ENCODE results near the gene APH1B. TPM values are rescaled to one million over a fixed set of nuclear protein-coding genes. Genes with fewer than 3 reads are reported as not detected.

APH1B gene
- total and polyA plus RNA-seq, 2 of the 4 experiments (the other 2 are of a cell fraction) = 7.0 to 7.7 TPM

DNA sequence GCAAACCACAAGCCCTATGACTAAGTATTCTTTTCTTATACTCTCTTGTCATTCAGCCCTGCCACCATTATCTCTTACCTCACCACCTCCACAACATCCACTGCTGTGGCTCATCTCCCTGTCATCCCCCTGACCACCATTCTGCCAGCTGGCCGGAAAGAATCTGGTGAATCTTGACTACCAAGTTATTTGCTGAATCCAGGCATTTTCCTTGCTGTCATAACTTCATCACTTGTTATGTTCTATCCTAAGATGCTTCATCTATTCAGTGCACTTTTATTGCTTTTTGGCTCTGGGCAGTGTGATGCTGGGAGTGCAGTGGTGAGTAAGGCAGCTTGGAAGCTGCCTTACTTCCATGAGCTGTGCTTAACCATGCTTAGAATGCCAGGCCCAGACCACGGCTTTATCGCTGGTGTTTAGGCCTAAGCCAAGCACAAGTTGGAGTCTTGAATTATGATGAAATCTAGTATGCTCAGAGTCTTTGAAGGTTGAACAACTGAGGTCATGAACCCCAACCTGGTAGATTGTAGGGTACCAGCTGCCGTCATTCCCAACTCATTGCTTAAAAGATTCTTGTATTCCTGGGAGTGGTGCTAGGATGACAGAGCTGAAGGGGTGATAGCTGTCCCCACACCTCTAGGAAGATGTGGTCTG, 27.0 kb upstream of the APH1B start:
- Histone ChIP-seq H3K27ac (ENCODE audit: insufficient read depth, low read length) (peak overlapping the region; percentile 49; the same call in 1 of the 2 replicates), H3K4me3 (ENCODE audit: insufficient read depth, low read depth, low read length) (no peak overlapping the region), H3K4me2 (ENCODE audit: low read depth, low read length) (no peak overlapping the region), H4K20me1 (ENCODE audit: insufficient read depth, low read length) (peaks cover 7% of the 10 kb centered on the region; the same call in 1 of the 2 replicates), H2AK9ac (replicated peaks; ENCODE audit: low read depth, low read length, poor library complexity) (peak overlapping the region; percentile 0), H4K5ac (ENCODE audit: low read depth, low read length) (peak overlapping the region; percentile 21), H3K9ac (ENCODE audit: low read depth, low read length) (no peak overlapping the region), H2AFZ (replicated peaks; ENCODE audit: low read length, poor library complexity) (peak overlapping the region; percentile 9), H3K79me1 (ENCODE audit: low read depth in 1 of 2, low read length in 2 of 2) (peaks cover 28 to 42% of the 10 kb centered on the region in 2 experiments), H4K91ac (ENCODE audit: insufficient read depth, low read depth, low read length) (peak overlapping the region; percentile 77), H3K14ac (replicated peaks; ENCODE audit: low read depth, low read length) (peak overlapping the region; percentile 73), H3K4ac (ENCODE audit: low read depth, low read length) (peak overlapping the region; percentile 83), H4K8ac (ENCODE audit: low read depth in 2 of 2, low read length in 2 of 2) (peak overlapping the region; percentile 39 to 84), H3K18ac (ENCODE audit: low read depth, low read length) (peak overlapping the region; percentile 43), H2BK5ac (ENCODE audit: low read depth, low read length, poor library complexity, severe bottlenecking) (peak overlapping the region; percentile 91), H3K36me3 (ENCODE audit: control insufficient read depth, insufficient read depth, low read length) (peaks cover 10% of the 10 kb centered on the region; the same call in 1 of the 2 replicates), H3K56ac (ENCODE audit: extremely low read depth, insufficient read depth, low read length) (peak overlapping the region; percentile 0; the same call in 1 of the 2 replicates), H3K4me1 (ENCODE audit: control insufficient read depth, insufficient read depth, low read length) (peaks cover 17% of the 10 kb centered on the region), H3K9me1 (ENCODE audit: insufficient read depth, low read length) (peaks cover 15% of the 10 kb centered on the region), H2BK120ac (ENCODE audit: low read depth, low read length) (peak overlapping the region; percentile 79), H3K9me3 (ENCODE audit: control insufficient read depth, insufficient read depth, low read length) (no peaks in the 10 kb centered on the region; the same call in 1 of the 2 replicates), H3K23ac (ENCODE audit: low read depth, low read length) (peak overlapping the region; percentile 84), H3K27me3 (ENCODE audit: control insufficient read depth, insufficient read depth, low read length) (no peaks in the 10 kb centered on the region), H2BK20ac (ENCODE audit: low read depth, low read length) (peak overlapping the region; percentile 60), H2AK5ac (ENCODE audit: low read depth, low read length) (peak overlapping the region; percentile 92), H2BK15ac (ENCODE audit: low read depth, low read length) (peak overlapping the region; percentile 78; the same call in 1 of the 3 replicates)
- POLR2A ChIA-PET (ENCODE audit: unreplicated experiment) = no interaction called here
- in situ Hi-C loops (cut with MboI; ENCODE audit: low sequenced_read_pairs) (no loop called here), intact Hi-C loops (cut with micrococcal nuclease) (loop anchor here (5.0 kb wide), 1 partner anchor 53 kb away; no protein-coding TSS in a partner anchor), dilution Hi-C loops (cut with HindIII; ENCODE audit: low sequenced_read_pairs, unreplicated experiment) (no loop called here)
- peak; percentile 90 for ATAC-seq (ENCODE audit: low read depth)
- WGBS, 2 experiments (ENCODE audit: extremely low coverage in 2 of 2, insufficient read length in 1 of 2) = no CpG with 5 or more reads among the region's 4 CpGs
- BruUV-seq (replicated peaks) = no TSS peak
- peak; percentile 98 for DNase-seq
- CTCF ChIA-PET = interaction anchor here (0.6 kb wide), 1 partner anchor 28 kb away, joined by 3 read pairs; no protein-coding TSS in a partner anchor
- TF ChIP-seq NFE2L2 (IDR thresholded peaks at IDR 0.05; ENCODE audit: low read depth, low read length) = no peak; the same call in 1 of the 2 replicates
- TF ChIP-seq, protein P1, sequence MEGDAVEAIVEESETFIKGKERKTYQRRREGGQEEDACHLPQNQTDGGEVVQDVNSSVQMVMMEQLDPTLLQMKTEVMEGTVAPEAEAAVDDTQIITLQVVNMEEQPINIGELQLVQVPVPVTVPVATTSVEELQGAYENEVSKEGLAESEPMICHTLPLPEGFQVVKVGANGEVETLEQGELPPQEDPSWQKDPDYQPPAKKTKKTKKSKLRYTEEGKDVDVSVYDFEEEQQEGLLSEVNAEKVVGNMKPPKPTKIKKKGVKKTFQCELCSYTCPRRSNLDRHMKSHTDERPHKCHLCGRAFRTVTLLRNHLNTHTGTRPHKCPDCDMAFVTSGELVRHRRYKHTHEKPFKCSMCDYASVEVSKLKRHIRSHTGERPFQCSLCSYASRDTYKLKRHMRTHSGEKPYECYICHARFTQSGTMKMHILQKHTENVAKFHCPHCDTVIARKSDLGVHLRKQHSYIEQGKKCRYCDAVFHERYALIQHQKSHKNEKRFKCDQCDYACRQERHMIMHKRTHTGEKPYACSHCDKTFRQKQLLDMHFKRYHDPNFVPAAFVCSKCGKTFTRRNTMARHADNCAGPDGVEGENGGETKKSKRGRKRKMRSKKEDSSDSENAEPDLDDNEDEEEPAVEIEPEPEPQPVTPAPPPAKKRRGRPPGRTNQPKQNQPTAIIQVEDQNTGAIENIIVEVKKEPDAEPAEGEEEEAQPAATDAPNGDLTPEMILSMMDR (conservative IDR thresholded peaks at IDR 0.05; ENCODE audit: low read depth, low read length) = no peak
- no peak for TF ChIP-seq RFX5 (IDR thresholded peaks at IDR 0.05; ENCODE audit: low read depth, low read length)
- TF ChIP-seq CHD1 (IDR thresholded peaks at IDR 0.05; ENCODE audit: low read depth, low read length) = no peak
- TF ChIP-seq, protein P2, sequence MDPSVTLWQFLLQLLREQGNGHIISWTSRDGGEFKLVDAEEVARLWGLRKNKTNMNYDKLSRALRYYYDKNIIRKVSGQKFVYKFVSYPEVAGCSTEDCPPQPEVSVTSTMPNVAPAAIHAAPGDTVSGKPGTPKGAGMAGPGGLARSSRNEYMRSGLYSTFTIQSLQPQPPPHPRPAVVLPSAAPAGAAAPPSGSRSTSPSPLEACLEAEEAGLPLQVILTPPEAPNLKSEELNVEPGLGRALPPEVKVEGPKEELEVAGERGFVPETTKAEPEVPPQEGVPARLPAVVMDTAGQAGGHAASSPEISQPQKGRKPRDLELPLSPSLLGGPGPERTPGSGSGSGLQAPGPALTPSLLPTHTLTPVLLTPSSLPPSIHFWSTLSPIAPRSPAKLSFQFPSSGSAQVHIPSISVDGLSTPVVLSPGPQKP (IDR thresholded peaks at IDR 0.05; ENCODE audit: borderline replicate concordance, low read depth, low read length) = no peak
- TF ChIP-seq MAFK (IDR thresholded peaks at IDR 0.05; ENCODE audit: low read depth, low read length) = peak; percentile 93
- peak; percentile 65 for TF ChIP-seq CEBPB (IDR thresholded peaks at IDR 0.05; ENCODE audit: low read depth, low read length)
- TF ChIP-seq RCOR1 (IDR thresholded peaks at IDR 0.05; ENCODE audit: insufficient replicate concordance, low read length) = peak; percentile 76
- TF ChIP-seq SMC3 (IDR thresholded peaks at IDR 0.05; ENCODE audit: low read depth, low read length) = peak; percentile 22; the same call in 1 of the 2 replicates
- TF ChIP-seq, protein P3, sequence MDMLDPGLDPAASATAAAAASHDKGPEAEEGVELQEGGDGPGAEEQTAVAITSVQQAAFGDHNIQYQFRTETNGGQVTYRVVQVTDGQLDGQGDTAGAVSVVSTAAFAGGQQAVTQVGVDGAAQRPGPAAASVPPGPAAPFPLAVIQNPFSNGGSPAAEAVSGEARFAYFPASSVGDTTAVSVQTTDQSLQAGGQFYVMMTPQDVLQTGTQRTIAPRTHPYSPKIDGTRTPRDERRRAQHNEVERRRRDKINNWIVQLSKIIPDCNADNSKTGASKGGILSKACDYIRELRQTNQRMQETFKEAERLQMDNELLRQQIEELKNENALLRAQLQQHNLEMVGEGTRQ (IDR thresholded peaks at IDR 0.05; ENCODE audit: low read depth, low read length) = no peak
- no peak for TF ChIP-seq MAZ (IDR thresholded peaks at IDR 0.05; ENCODE audit: borderline replicate concordance, low read depth, low read length)
- 0 out of 2 replicates have a peak, but pooled peaks have one; percentile 47 for TF ChIP-seq MXI1 (IDR thresholded peaks at IDR 0.05; ENCODE audit: borderline replicate concordance, low read depth, low read length)
- 0 out of 2 replicates have a peak, but pooled peaks have one; percentile 4 for TF ChIP-seq RAD21 (IDR thresholded peaks at IDR 0.05; ENCODE audit: low read length)

Measured in IMR-90 (cell line).